PFSK-1 (cell line): Measurements from ENCODE around the gene LRRC4C.

Experiments used
- FOXP2 ChIP-seq: optimal IDR thresholded peaks from 2 replicates; pipeline ENCODE3; 2011; ENCODE audit warnings: borderline replicate concordance, control low read depth, inconsistent platforms; ENCODE audit not compliant: insufficient read depth; ENCODE audit errors: extremely low read length, extremely low read depth
- POLR2AphosphoS5 ChIP-seq: IDR thresholded peaks from 2 replicates; pipeline ENCODE4 v1.6.1; 2012; ENCODE audit warnings: low read depth, mild to moderate bottlenecking, control low read depth, low read length, moderate library complexity
- SIN3A ChIP-seq: IDR thresholded peaks from 2 replicates; pipeline ENCODE4 v1.6.1; 2012; ENCODE audit warnings: mild to moderate bottlenecking, low read length, moderate library complexity, borderline replicate concordance; ENCODE audit not compliant: insufficient read depth
- TAF1 ChIP-seq: IDR thresholded peaks from 2 replicates; pipeline ENCODE4 v1.6.1; 2012; ENCODE audit warnings: low read length, control low read depth, borderline replicate concordance; ENCODE audit not compliant: insufficient read depth
- TF ChIP-seq, protein P1 (sequence below), 2 experiments: IDR thresholded peaks; 2 replicates each; pipeline versions ENCODE4 v1.6.1 to v1.8.0; 2011 to 2012; ENCODE audit warnings: low read depth in 2 of 2, low read length in 2 of 2, control low read depth in 1 of 2, inconsistent platforms in 1 of 2, mild to moderate bottlenecking in 1 of 2, moderate library complexity in 1 of 2; ENCODE audit not compliant: insufficient read depth in 1 of 2

LRRC4C gene

GRCh38 chr11:40289370-40289769, 1170.1 kb downstream of the LRRC4C start:
- TF ChIP-seq FOXP2 (no peak), SIN3A (no peak), POLR2AphosphoS5 (no peak), TAF1 (no peak)
- TF ChIP-seq, protein P1, sequence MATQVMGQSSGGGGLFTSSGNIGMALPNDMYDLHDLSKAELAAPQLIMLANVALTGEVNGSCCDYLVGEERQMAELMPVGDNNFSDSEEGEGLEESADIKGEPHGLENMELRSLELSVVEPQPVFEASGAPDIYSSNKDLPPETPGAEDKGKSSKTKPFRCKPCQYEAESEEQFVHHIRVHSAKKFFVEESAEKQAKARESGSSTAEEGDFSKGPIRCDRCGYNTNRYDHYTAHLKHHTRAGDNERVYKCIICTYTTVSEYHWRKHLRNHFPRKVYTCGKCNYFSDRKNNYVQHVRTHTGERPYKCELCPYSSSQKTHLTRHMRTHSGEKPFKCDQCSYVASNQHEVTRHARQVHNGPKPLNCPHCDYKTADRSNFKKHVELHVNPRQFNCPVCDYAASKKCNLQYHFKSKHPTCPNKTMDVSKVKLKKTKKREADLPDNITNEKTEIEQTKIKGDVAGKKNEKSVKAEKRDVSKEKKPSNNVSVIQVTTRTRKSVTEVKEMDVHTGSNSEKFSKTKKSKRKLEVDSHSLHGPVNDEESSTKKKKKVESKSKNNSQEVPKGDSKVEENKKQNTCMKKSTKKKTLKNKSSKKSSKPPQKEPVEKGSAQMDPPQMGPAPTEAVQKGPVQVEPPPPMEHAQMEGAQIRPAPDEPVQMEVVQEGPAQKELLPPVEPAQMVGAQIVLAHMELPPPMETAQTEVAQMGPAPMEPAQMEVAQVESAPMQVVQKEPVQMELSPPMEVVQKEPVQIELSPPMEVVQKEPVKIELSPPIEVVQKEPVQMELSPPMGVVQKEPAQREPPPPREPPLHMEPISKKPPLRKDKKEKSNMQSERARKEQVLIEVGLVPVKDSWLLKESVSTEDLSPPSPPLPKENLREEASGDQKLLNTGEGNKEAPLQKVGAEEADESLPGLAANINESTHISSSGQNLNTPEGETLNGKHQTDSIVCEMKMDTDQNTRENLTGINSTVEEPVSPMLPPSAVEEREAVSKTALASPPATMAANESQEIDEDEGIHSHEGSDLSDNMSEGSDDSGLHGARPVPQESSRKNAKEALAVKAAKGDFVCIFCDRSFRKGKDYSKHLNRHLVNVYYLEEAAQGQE (IDR thresholded peaks at IDR 0.05; ENCODE audit: insufficient read depth in 1 of 2, low read depth in 2 of 2, low read length in 2 of 2), result no peak

DNA sequence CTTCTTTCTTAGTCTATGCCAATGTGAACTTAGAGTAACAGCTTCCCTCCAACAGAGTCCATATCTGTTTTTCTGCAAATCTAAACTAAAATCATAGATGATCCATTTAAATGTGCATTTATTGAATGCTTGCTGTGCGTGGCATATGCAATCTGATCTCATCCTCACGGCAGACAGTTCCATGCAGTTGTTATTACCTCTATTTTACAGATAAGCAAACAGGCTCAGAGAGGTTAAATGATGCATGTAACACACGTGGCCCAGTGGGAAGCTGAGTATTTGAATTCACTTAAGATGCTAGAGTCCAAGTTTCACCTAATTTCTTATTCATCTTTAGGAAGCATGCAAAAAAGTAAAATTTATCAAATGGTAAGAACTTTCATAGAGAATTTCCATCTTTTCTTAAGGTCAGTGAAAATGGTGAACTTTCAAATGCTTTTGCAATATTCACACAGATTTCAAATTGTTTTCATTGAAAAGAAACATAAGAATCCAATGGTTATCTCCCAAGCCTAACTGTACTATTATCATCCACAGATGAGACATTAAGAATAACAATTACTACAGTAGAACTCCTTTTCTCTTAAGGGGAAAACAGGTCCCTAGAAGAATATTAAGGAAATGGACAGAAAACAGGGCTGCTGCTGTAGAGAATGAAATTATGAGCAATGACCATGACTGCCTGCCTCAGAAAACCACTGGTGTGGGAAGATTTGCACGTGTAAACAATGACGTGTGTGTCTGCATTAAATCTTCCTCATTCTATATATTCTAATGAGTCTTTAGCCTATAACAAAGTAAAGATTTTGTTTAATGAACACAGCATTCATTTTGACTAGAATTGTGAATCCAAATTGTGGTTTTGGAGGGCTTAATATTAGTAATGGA, 1171.3 kb downstream of the LRRC4C start:
- TF ChIP-seq FOXP2, result no peak
- peak; percentile 76; the same call in 1 of the 2 replicates for TF ChIP-seq SIN3A
- TF ChIP-seq TAF1, result no peak
- TF ChIP-seq, protein P1 (IDR thresholded peaks at IDR 0.05; ENCODE audit: insufficient read depth in 1 of 2, low read depth in 2 of 2, low read length in 2 of 2), result no peak
- TF ChIP-seq POLR2AphosphoS5, result no peak

DNA sequence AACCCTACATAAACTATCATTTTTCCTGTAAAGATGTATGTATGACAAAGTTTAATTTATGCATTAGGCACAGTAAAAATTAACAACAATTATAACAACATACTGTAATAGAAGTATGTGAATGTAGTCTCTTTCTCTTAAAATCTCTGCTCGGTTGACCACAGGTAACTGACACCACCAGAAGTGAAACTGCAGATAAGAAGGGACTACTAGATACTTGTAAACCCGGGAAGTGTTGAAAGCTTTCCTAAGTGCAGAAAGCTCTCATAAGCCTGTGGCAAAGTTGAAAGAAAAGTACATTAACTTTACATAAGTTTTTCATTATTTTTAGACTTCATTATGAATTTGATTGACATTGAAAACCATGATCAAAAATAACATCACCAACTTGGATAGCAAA, 1173.3 kb downstream of the LRRC4C start:
- TF ChIP-seq SIN3A, result no peak

GRCh38 chr11:40285558-40285957, 1173.9 kb downstream of the LRRC4C start:
- TF ChIP-seq, protein P1 (IDR thresholded peaks at IDR 0.05; ENCODE audit: insufficient read depth in 1 of 2, low read depth in 2 of 2, low read length in 2 of 2), result no peak
- TF ChIP-seq POLR2AphosphoS5, result no peak
- TF ChIP-seq FOXP2, result no peak
- no peak for TF ChIP-seq TAF1
- no peak for TF ChIP-seq SIN3A

DNA sequence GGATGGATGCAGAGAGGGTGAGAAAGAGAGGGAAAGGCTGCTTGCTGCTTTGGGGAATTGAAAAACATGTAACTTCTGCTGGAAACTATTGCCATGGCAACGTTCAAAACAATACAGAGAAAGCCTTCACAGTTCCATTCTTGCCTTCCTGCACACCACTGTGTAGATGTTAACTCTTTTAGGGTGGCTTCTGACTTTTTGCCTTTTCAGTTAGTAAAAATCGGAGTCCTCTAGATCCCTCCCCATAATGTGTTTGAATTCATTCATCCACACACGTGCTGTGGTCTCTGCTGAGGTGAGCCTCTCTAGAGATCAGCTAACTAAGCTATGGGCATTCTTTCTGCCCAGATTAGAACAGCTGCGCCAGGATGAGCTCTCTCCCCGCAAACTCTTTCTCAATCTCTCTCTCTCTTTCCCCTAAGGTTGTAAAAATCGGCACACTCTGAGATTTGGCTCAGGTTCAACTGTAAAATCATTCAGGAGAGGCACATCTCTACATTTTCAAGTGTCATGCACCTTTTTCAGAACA, 1178.3 kb downstream of the LRRC4C start:
- TF ChIP-seq POLR2AphosphoS5, result no peak
- TF ChIP-seq TAF1, result no peak
- TF ChIP-seq FOXP2, result no peak
- TF ChIP-seq, protein P1 (IDR thresholded peaks at IDR 0.05; ENCODE audit: insufficient read depth in 1 of 2, low read depth in 2 of 2, low read length in 2 of 2), result no peak
- TF ChIP-seq SIN3A, result no peak; the same call in 1 of the 2 replicates
